OCI-LY3 (cell line): Measurements from ENCODE around the gene THPO.

Experiments
- H2AFZ ChIP-seq: fragments of 200-600, 300-600 bp; shearing (Covaris generic); 2 replicates; pipeline ENCODE4 v1.6.0; 2014; ENCODE audit warnings: antibody characterized with exemption, low read depth, low read length
- H3K27ac ChIP-seq: fragments of 200-600, 300-600 bp; sonication (generic); 2 replicates; pipeline ENCODE4 v1.5.1; 2014; ENCODE audit warnings: mild to moderate bottlenecking, low read length, moderate library complexity, mixed read lengths
- H3K27me3 ChIP-seq: fragments of 200-600, 300-600 bp; sonication (generic); 2 replicates; pipeline ENCODE4 v1.6.1; 2014; ENCODE audit warnings: low read depth, low read length, mixed read lengths
- H3K36me3 ChIP-seq: fragments of 200-600, 300-600 bp; sonication (generic); replicated peaks from 2 replicates; pipeline ENCODE3; 2014; ENCODE audit warnings: low read depth, low read length, mixed read lengths
- H3K4me1 ChIP-seq: fragments of 300-600, 200-600 bp; sonication (generic); 2 replicates; pipeline ENCODE4 v1.6.1; 2014; ENCODE audit warnings: low read length, mixed read lengths
- H3K4me2 ChIP-seq: fragments of 200-600, 300-600 bp; sonication (generic); 2 replicates; pipeline ENCODE4 v1.6.1; 2014; ENCODE audit warnings: low read length, mixed read lengths
- H3K4me3 ChIP-seq: fragments of 300-600, 200-600 bp; sonication (generic); 2 replicates; pipeline ENCODE4 v1.5.1; 2014; ENCODE audit warnings: antibody characterized with exemption, mild to moderate bottlenecking, low read length, moderate library complexity
- H3K79me2 ChIP-seq: fragments of 300-600, 200-600 bp; shearing (Covaris generic); 2 replicates; pipeline ENCODE4 v1.6.1; 2014; ENCODE audit warnings: mild to moderate bottlenecking, low read length, mixed read lengths
- H3K9ac ChIP-seq: fragments of 300-600, 200-600 bp; shearing (Covaris generic); 2 replicates; pipeline ENCODE4 v1.6.0; 2014; ENCODE audit warnings: mild to moderate bottlenecking, low read length, moderate library complexity
- H3K9me3 ChIP-seq: fragments of 200-600, 300-600 bp; shearing (Covaris generic); 2 replicates; pipeline ENCODE4 v1.6.1; 2014; ENCODE audit warnings: low read length, mixed read lengths; ENCODE audit not compliant: insufficient read depth
- H4K20me1 ChIP-seq: fragments of 200-600, 300-600 bp; sonication (generic); 2 replicates; pipeline ENCODE4 v1.6.1; 2016; ENCODE audit warnings: low read length, mixed read lengths; ENCODE audit not compliant: insufficient read depth
- CTCF ChIP-seq: fragments of 200-600, 300-600 bp; sonication (generic); IDR thresholded peaks from 2 replicates; pipeline ENCODE4 v1.5.1; 2014; ENCODE audit warnings: antibody characterized with exemption, low read length, low read depth
- EZH2phosphoT487 ChIP-seq: fragments of 200-600 bp; shearing (Covaris generic); IDR thresholded peaks from 2 replicates; pipeline ENCODE4 v1.6.1; 2018; ENCODE audit warnings: antibody characterized with exemption, mixed run types, low read depth

The THPO gene

GRCh38 chr3:184325269-184325668 lies 52.7 kb downstream of the THPO start:
- Histone ChIP-seq H3K79me2 (peaks cover 57% of the 10 kb centered on the region), H2AFZ (no peak overlapping the region), H3K36me3 (peaks cover 92% of the 10 kb centered on the region), H3K27me3 (no peaks in the 10 kb centered on the region), H3K27ac (no peak overlapping the region), H3K4me2 (no peak overlapping the region), H3K4me1 (no peaks in the 10 kb centered on the region), H4K20me1 (peaks cover 30% of the 10 kb centered on the region), H3K9me3 (no peaks in the 10 kb centered on the region), H3K4me3 (no peak overlapping the region), H3K9ac (no peak overlapping the region)
- no peak for TF ChIP-seq EZH2phosphoT487

GRCh38 chr3:184323696-184324095 lies 54.3 kb downstream of the THPO start:
- H3K27ac ChIP-seq, result no peak overlapping the region
- TF ChIP-seq EZH2phosphoT487, result no peak
- H3K9ac ChIP-seq, result no peak overlapping the region
- H3K36me3 ChIP-seq, result peaks cover 89% of the 10 kb centered on the region
- H2AFZ ChIP-seq, result no peak overlapping the region
- no peaks in the 10 kb centered on the region for H3K4me1 ChIP-seq
- H3K4me3 ChIP-seq, result no peak overlapping the region
- no peak overlapping the region for H3K4me2 ChIP-seq
- peaks cover 73% of the 10 kb centered on the region for H3K79me2 ChIP-seq
- no peaks in the 10 kb centered on the region for H3K9me3 ChIP-seq
- H3K27me3 ChIP-seq, result no peaks in the 10 kb centered on the region
- peaks cover 45% of the 10 kb centered on the region for H4K20me1 ChIP-seq

- Histone ChIP-seq H3K9me3 (no peaks in the 10 kb centered on the region), H3K27ac (no peak overlapping the region), H3K27me3 (no peaks in the 10 kb centered on the region), H3K79me2 (peaks cover 80% of the 10 kb centered on the region), H3K4me3 (no peak overlapping the region), H3K36me3 (peaks cover 86% of the 10 kb centered on the region), H4K20me1 (peaks cover 52% of the 10 kb centered on the region), H3K9ac (no peak overlapping the region), H3K4me1 (no peaks in the 10 kb centered on the region), H3K4me2 (no peak overlapping the region), H2AFZ (no peak overlapping the region)
- TF ChIP-seq EZH2phosphoT487 (no peak), CTCF (no peak)
These were observed 55.1 kb downstream of the THPO start for GRCh38 chr3:184322731-184323487.
